ENCODE results near the gene OPN4. TPM values are rescaled to one million over a fixed set of nuclear protein-coding genes. Genes with fewer than 3 reads are reported as not detected.

Gene OPN4
- total RNA-seq, 1 experiment from 2014 or later: not detected

DNA sequence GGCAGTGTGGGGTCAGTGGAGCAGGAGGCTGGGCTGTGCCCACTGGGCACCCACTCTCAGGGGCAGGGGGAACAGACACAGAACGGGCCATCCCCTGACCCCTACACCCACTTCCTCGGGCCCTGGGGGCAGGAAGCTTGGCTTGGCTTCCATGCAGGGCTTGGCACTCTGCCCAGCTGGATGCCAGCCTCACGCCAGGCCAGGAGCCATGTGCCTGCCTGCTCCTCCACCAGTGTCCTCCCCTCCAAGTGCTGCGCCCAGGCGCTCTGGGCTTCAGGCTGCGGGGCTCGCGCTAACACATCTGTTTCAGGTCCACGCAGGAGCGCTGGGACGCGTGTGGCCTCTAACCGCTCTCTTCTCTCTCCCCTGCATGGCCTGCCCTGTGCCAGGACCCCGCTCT, 26.7 kb downstream of the OPN4 start:
- BruUV-seq (replicated peaks): no TSS peak
- H3K9me3 Mint-ChIP-seq (ENCODE audit: unreplicated experiment): no peaks in the 10 kb centered on the region
- no peaks in the 10 kb centered on the region for H3K4me1 Mint-ChIP-seq (ENCODE audit: insufficient read depth, unreplicated experiment)
- H3K4me3 Mint-ChIP-seq (ENCODE audit: unreplicated experiment): no peak overlapping the region
- ChIA-PET CTCF (no interaction called here), POLR2A (no interaction called here)
- intact Hi-C loops (cut with micrococcal nuclease): no loop called here
- peak; percentile 29 for DNase-seq (ENCODE audit: unreplicated experiment)
- TF ChIP-seq, protein P1, sequence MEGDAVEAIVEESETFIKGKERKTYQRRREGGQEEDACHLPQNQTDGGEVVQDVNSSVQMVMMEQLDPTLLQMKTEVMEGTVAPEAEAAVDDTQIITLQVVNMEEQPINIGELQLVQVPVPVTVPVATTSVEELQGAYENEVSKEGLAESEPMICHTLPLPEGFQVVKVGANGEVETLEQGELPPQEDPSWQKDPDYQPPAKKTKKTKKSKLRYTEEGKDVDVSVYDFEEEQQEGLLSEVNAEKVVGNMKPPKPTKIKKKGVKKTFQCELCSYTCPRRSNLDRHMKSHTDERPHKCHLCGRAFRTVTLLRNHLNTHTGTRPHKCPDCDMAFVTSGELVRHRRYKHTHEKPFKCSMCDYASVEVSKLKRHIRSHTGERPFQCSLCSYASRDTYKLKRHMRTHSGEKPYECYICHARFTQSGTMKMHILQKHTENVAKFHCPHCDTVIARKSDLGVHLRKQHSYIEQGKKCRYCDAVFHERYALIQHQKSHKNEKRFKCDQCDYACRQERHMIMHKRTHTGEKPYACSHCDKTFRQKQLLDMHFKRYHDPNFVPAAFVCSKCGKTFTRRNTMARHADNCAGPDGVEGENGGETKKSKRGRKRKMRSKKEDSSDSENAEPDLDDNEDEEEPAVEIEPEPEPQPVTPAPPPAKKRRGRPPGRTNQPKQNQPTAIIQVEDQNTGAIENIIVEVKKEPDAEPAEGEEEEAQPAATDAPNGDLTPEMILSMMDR (IDR thresholded peaks at IDR 0.05; ENCODE audit: unreplicated experiment): no peak
- peaks cover 11% of the 10 kb centered on the region for H3K27me3 Mint-ChIP-seq (ENCODE audit: insufficient read depth, unreplicated experiment)
- no peaks in the 10 kb centered on the region for H3K36me3 Mint-ChIP-seq (ENCODE audit: insufficient read depth, unreplicated experiment)
- no peak overlapping the region for H3K27ac Mint-ChIP-seq (ENCODE audit: low read depth, unreplicated experiment)

DNA sequence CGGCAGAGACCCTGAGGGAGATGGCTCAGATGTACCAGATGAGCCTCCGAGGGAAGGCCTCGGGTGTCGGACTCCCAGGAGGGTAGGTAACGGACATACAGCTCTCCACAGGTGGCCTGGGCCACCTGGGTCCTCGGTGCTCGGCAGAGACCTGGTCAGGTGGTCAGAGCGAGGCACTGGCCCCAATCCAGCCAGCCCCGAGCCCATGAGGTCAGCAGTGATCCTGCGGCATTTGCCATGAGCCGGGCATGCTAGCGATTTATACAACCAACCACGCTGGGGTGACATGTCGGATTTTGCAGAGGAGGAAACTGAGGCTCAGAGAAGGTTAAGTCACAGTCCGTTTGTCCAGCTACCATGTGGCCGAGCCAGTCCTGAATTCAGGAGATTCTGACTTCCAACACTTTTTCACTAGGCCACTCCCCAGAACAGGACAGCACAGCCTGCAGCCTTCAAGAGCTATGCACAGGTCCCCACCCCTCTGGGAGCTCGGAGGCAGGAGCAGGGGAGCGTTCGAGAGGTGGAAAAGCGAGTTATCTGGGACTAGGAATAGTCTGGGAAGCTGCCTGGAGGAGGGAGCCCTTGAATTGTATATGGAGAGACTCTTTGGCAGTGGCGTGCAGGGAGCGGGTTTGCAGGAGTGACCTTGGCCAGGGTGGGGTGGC, 27.5 kb downstream of the OPN4 start:
- TF ChIP-seq, protein P1 (IDR thresholded peaks at IDR 0.05; ENCODE audit: unreplicated experiment): no peak
- H3K27ac Mint-ChIP-seq (ENCODE audit: low read depth, unreplicated experiment): no peak overlapping the region
- CTCF ChIA-PET: interaction anchor here (1.1 kb wide), 1 partner anchor 12 kb away, joined by 3 read pairs; no protein-coding TSS in a partner anchor
- no TSS peak for BruUV-seq (replicated peaks)
- H3K27me3 Mint-ChIP-seq (ENCODE audit: insufficient read depth, unreplicated experiment): peaks cover 15% of the 10 kb centered on the region
- POLR2A ChIA-PET: no interaction called here
- DNase-seq (ENCODE audit: unreplicated experiment): no peak
- H3K9me3 Mint-ChIP-seq (ENCODE audit: unreplicated experiment): no peaks in the 10 kb centered on the region
- H3K4me1 Mint-ChIP-seq (ENCODE audit: insufficient read depth, unreplicated experiment): no peaks in the 10 kb centered on the region
- no peak overlapping the region for H3K4me3 Mint-ChIP-seq (ENCODE audit: unreplicated experiment)
- intact Hi-C loops (cut with micrococcal nuclease): no loop called here
- H3K36me3 Mint-ChIP-seq (ENCODE audit: insufficient read depth, unreplicated experiment): no peaks in the 10 kb centered on the region

DNA sequence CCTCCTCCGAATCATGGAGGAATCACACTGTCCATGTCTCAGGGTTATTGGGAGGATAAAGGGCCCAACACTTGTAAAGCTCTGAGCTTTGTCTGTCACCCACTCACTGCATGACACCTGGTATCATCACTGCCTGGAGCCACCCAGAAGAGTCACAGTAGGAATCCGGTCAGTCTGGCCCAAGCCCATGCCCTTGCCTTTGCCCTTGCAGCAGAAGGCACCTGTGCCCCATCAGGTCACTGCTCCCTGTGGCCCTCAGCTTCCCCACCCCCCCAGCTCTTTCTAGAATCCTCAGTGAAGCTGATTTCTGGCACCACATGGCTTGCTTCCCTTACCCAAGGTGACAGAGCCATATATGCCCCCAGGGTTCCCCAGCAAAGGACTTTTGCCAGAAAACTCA, 28.3 kb downstream of the OPN4 start:
- intact Hi-C loops (cut with micrococcal nuclease): no loop called here
- Mint-ChIP-seq H3K9me3 (ENCODE audit: unreplicated experiment) (no peaks in the 10 kb centered on the region), H3K27me3 (ENCODE audit: insufficient read depth, unreplicated experiment) (peaks cover 15% of the 10 kb centered on the region), H3K4me1 (ENCODE audit: insufficient read depth, unreplicated experiment) (no peaks in the 10 kb centered on the region), H3K36me3 (ENCODE audit: insufficient read depth, unreplicated experiment) (no peaks in the 10 kb centered on the region), H3K27ac (ENCODE audit: low read depth, unreplicated experiment) (no peak overlapping the region), H3K4me3 (ENCODE audit: unreplicated experiment) (no peak overlapping the region)
- no TSS peak for BruUV-seq (replicated peaks)
- POLR2A ChIA-PET: no interaction called here
- TF ChIP-seq, protein P1 (IDR thresholded peaks at IDR 0.05; ENCODE audit: unreplicated experiment): no peak
- no peak for DNase-seq (ENCODE audit: unreplicated experiment)
- CTCF ChIA-PET: interaction anchor here (0.7 to 1.1 kb wide), 4 partner anchors 11 to 256 kb away, joined by 3 to 4 read pairs (median 4); no protein-coding TSS in a partner anchor

DNA sequence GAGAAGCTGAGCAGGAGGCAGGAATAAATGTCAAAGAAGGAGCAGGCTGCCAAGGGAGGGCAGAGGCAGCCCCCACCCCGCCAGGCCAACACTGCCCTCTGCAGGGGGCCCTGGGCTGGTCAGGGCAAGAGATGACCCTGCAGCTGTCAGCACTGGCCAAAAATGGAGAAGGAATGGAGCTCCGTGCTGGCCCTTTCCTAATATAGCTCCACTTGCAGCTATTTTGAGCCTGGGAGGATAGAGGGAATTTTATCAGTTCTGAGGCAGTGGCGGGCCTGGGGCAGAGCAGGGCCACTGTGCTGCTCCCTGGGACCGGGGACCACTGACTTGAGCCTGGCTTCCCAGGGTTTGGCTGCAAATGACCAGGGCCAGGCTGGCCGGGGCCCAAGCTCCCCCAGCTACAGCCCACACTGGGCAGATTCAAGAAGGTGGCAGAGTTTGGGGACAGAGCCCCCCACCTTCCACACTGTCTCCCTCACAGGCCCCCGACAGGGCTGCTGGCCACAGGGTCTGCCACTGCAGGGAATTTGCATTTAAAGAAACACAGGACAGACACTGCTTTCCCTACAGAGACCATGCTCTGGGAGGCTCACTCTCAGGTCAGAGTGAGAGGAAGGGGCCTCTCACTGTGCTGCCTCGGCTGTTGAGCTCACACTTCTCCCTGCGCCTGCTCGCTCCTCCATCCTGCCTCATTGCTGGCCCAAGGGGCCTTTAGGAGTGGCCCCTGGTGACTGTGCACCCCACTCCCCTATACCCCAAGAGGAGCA, 30.2 kb downstream of the OPN4 start:
- intact Hi-C loops (cut with micrococcal nuclease): no loop called here
- Mint-ChIP-seq H3K27me3 (ENCODE audit: insufficient read depth, unreplicated experiment) (peaks cover 15% of the 10 kb centered on the region), H3K36me3 (ENCODE audit: insufficient read depth, unreplicated experiment) (no peaks in the 10 kb centered on the region), H3K27ac (ENCODE audit: low read depth, unreplicated experiment) (no peak overlapping the region), H3K9me3 (ENCODE audit: unreplicated experiment) (no peaks in the 10 kb centered on the region), H3K4me3 (ENCODE audit: unreplicated experiment) (no peak overlapping the region), H3K4me1 (ENCODE audit: insufficient read depth, unreplicated experiment) (no peaks in the 10 kb centered on the region)
- no peak for DNase-seq (ENCODE audit: unreplicated experiment)
- BruUV-seq (replicated peaks): no TSS peak
- TF ChIP-seq, protein P1 (IDR thresholded peaks at IDR 0.05; ENCODE audit: unreplicated experiment): peak; percentile 17
- POLR2A ChIA-PET: no interaction called here
- CTCF ChIA-PET: interaction anchor here (0.6 to 1.6 kb wide), 12 partner anchors 16 to 231 kb away, joined by 3 to 8 read pairs (median 4); partner anchors contain the start of gene LDB3
